A549 treated with CORT108297 at 1 μM for 4 hours (cell line): ENCODE results near the gene SFN. TPM values are rescaled to one million over a fixed set of nuclear protein-coding genes. Genes with fewer than 3 reads are reported as not detected.

ENCODE experiments used
- total RNA-seq: library from RNA; stranded (reverse); fragments of 200-300 nt; extraction: Qiagen RNA extraction; gene quantifications from 5 replicates; pipeline ENCODE4 v1.2.3, GENCODE V29; 2022

The SFN gene
- 478 to 638 TPM (median 601 TPM) in 5 replicates for total RNA-seq

GRCh38 chr1:26862781-26863684 lies at the start of gene SFN:
TSS of gene SFN (plus strand) at chr1:26863149. CDS start at chr1:26863213, 64 bp downstream.

GRCh38 chr1:26826261-26827105 lies 36.5 kb upstream of the SFN start, which contains the start of gene ZDHHC18:
TSS of gene ZDHHC18 (plus strand) at chr1:26826688. CDS start at chr1:26826805, 117 bp downstream.

DNA sequence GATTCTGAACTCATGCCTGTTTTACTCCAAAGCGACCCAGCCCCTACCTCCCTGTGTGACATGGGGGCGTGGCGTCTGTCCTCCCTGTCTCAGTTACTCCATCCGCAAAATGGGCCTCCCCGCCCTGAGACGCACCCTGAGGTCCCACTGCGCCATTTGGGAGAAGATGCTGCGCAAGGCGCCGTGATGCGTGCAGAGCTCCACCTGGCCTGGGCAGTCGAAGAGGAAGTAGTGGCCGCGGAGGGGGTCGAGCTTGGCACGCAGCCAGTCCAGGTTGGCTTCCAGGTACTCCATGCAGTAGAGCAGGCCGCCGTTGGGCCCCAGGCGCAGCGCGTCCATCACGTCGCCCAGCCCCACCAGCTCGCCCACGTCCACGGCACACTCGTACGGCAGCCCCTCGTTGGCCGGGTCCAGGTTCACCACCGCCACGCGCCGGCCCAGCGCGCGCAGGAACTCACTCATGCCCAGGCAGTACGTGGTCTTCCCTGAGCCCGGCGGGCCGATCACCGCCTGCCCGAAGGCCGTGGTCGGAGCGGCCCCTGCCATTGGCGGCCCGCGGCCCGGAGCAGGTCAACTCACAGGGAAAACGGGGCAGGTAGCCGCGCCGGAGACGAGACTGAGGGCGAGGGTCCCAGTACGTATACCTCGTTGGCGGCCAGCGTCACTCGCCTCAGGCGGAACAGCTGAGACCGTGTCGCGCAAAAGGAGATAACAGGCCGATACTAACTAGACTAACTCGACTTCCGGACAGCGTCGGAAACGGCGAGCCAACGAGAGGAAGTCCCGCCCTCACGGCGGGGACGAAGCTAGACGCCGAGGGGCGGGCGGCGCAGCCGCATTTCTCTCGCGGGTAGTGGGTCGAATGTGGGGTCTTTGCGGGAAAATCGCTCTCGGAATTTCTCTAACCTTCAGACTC lies 26.9 kb downstream of the SFN start, which contains the start of gene GPN2:
TSS of gene GPN2 (minus strand) at position 733 of the 916 bp plus-strand sequence. CDS start at position 546, 187 bp downstream.

GRCh38 chr1:26900001-26900814 lies 37.3 kb downstream of the SFN start, which contains the start of gene GPATCH3:
TSS of gene GPATCH3 (minus strand) at chr1:26900467. CDS start at chr1:26900442, 25 bp downstream.

Other genes starting within 250 kb of the SFN start
- 30.8 to 32.8 TPM (median 32.5 TPM) in 5 replicates for gene ARID1A, start 167.1 kb upstream of the SFN start, total RNA-seq
- gene PIGV, start 75.2 kb upstream of the SFN start, total RNA-seq: 5.8 to 7.4 TPM (median 6.7 TPM) in 5 replicates
- gene ZDHHC18, start 36.5 kb upstream of the SFN start, total RNA-seq: 35.5 to 43.5 TPM (median 42.7 TPM) in 5 replicates
- 18.0 to 29.3 TPM (median 28.1 TPM) in 5 replicates for gene GPN2, start 27.1 kb downstream of the SFN start, total RNA-seq
- gene GPATCH3, start 37.3 kb downstream of the SFN start, total RNA-seq: 8.9 to 11.8 TPM (median 10.7 TPM) in 5 replicates
- 0.07 TPM in 1 of 5 replicates, not detected in the others for gene NR0B2, start 50.8 kb downstream of the SFN start, total RNA-seq
- gene NUDC, start 58.6 kb downstream of the SFN start, total RNA-seq: 121 to 141 TPM (median 129 TPM) in 5 replicates
- gene KDF1, start 97.3 kb downstream of the SFN start, total RNA-seq: 0.07 to 0.08 TPM in 2 of 5 replicates, not detected in the others
- 150 to 235 TPM (median 212 TPM) in 5 replicates for gene TRNP1, start 130.5 kb downstream of the SFN start, total RNA-seq
- gene TENT5B, start 149.7 kb downstream of the SFN start, total RNA-seq: 0.61 to 1.3 TPM (median 1.1 TPM) in 5 replicates